Left lung (tissue), 10 donors: ENCODE measurements around the gene STIM2. TPM values are rescaled to one million over a fixed set of nuclear protein-coding genes. Genes with fewer than 3 reads are reported as not detected.

ENCODE experiments used
- ATAC-seq: fragments of 200-7000 bp; cut with Tn5 transposase; one replicate; pipeline ENCODE4 v1.9.1; 2020; ENCODE audit warnings: moderate library complexity
- DNase-seq, 4 donors: peaks; one replicate each; pipeline ENCODE4 v3.0.0-alpha.2; 2013 to 2020
- H3K27ac ChIP-seq, 2 donors: fragments of 200-600 bp; sonication (generic) in 1 of 2; one replicate each; pipeline versions ENCODE4 v1.5.0 to v1.8.0; 2020 to 2021
- H3K27me3 ChIP-seq, 2 donors: fragments of 200-600 bp; sonication (generic) in 1 of 2; one replicate each; pipeline versions ENCODE4 v1.5.0 to v1.8.0; 2020 to 2021
- H3K36me3 ChIP-seq, 2 donors: fragments of 200-600 bp; sonication (generic) in 1 of 2; one replicate each; pipeline versions ENCODE4 v1.5.0 to v1.8.0; 2020 to 2021
- H3K4me1 ChIP-seq, 2 donors: fragments of 200-600 bp; one replicate each; pipeline ENCODE4 v1.8.0; 2021
- H3K4me3 ChIP-seq, 2 donors: fragments of 200-600 bp; sonication (generic) in 1 of 2; one replicate each; pipeline versions ENCODE4 v1.5.0 to v1.8.0; 2020 to 2021; ENCODE audit warnings: mild to moderate bottlenecking in 1 of 2
- H3K9me3 ChIP-seq, 2 donors: fragments of 200-600 bp; sonication (generic) in 1 of 2; one replicate each; pipeline versions ENCODE4 v1.5.0 to v1.8.0; 2020 to 2021
- CTCF ChIP-seq, 2 donors: fragments of 200-600 bp; sonication (generic) in 1 of 2; IDR thresholded peaks; one replicate each; pipeline versions ENCODE4 v1.5.0 to v1.8.0; 2021; ENCODE audit warnings: antibody characterized with exemption in 2 of 2
- intact Hi-C, 2 donors: fragments of 100-400 bp; cut with DNase I; formaldehyde crosslinking; loops; one replicate each; pipeline versions ENCODE4 v1.11.2 to v1.14.2; 2022
- polyA plus RNA-seq, 6 donors: library from polyadenylated mRNA; unstranded; fragments of 120-200 nt; gene quantifications; one replicate each; pipeline ENCODE4 v1.2.1, GENCODE V29; 2013; ENCODE audit not compliant: insufficient read length in 6 of 6
- total RNA-seq, 2 donors: library from RNA; stranded (reverse); fragmentation: NEBNext Ultra II Directional; extraction: Animal tissue kit (Norgen Biotek cat#: 25700); gene quantifications; one replicate each; pipeline ENCODE4 v1.2.1, GENCODE V29; 2021
- donor health status: DM: no; HTN: yes; CAD: no.
- donor health status: DM: no; HTN: no; CAD: no.

Gene STIM2
- total and polyA plus RNA-seq, 8 donors, result 29.1 to 62.7 (median 53.2) TPM

- intact Hi-C loops, result no loop called here
- ATAC-seq, result no peak
- TF ChIP-seq CTCF (IDR thresholded peaks at IDR 0.05), result no peak
Observed at GRCh38 chr4:26912810-26913209, 52.2 kb downstream of the STIM2 start.

GRCh38 chr4:26916195-26916594 is 55.6 kb downstream of the STIM2 start:
- intact Hi-C loops, result no loop called here
- DNase-seq (no peak), ATAC-seq (no peak)
- H3K4me1 ChIP-seq, result no peaks in the 10 kb centered on the region
- H3K4me3 ChIP-seq, result no peak overlapping the region
- no peak overlapping the region for H3K27ac ChIP-seq
- no peak for TF ChIP-seq CTCF (IDR thresholded peaks at IDR 0.05)
- H3K27me3 ChIP-seq, result no peaks in the 10 kb centered on the region
- no peaks in the 10 kb centered on the region for H3K9me3 ChIP-seq
- peaks cover 0 to 12% of the 10 kb centered on the region in 2 donors for H3K36me3 ChIP-seq

More at GRCh38 chr4:26912810-26913209, 52.2 kb downstream of the STIM2 start:
- no peaks in the 10 kb centered on the region for H3K27me3 ChIP-seq
- H3K27ac ChIP-seq, result no peak overlapping the region
- DNase-seq, result peak in 1 of 4 donors; percentile 28
- peaks cover 0 to 1% of the 10 kb centered on the region in 2 donors for H3K4me1 ChIP-seq
- H3K36me3 ChIP-seq, result no peaks in the 10 kb centered on the region
- H3K4me3 ChIP-seq, result no peak overlapping the region
- H3K9me3 ChIP-seq, result no peaks in the 10 kb centered on the region

- intact Hi-C loops, result no loop called here
- H3K27me3 ChIP-seq, result no peaks in the 10 kb centered on the region
- ATAC-seq (no peak), DNase-seq (no peak)
- H3K4me1 ChIP-seq, result no peaks in the 10 kb centered on the region
- H3K36me3 ChIP-seq, result no peaks in the 10 kb centered on the region
- no peaks in the 10 kb centered on the region for H3K9me3 ChIP-seq
- H3K4me3 ChIP-seq, result no peak overlapping the region
- H3K27ac ChIP-seq, result no peak overlapping the region
- no peak for TF ChIP-seq CTCF (IDR thresholded peaks at IDR 0.05)
Observed at GRCh38 chr4:26930964-26931363, 70.3 kb downstream of the STIM2 start.

- Histone ChIP-seq H3K36me3 (no peaks in the 10 kb centered on the region), H3K4me1 (peaks cover 0 to 3% of the 10 kb centered on the region in 2 donors), H3K27ac (no peak overlapping the region), H3K4me3 (no peak overlapping the region), H3K27me3 (no peaks in the 10 kb centered on the region), H3K9me3 (no peaks in the 10 kb centered on the region)
- ATAC-seq (peak; percentile 97), DNase-seq (no peak)
- intact Hi-C loops, result no loop called here
- TF ChIP-seq CTCF (IDR thresholded peaks at IDR 0.05), result no peak
Observed at GRCh38 chr4:26931451-26931850, 70.8 kb downstream of the STIM2 start.

GRCh38 chr4:26931966-26932365 is 71.3 kb downstream of the STIM2 start:
- ATAC-seq (no peak), DNase-seq (no peak)
- intact Hi-C loops, result no loop called here
- Histone ChIP-seq H3K27ac (no peak overlapping the region), H3K9me3 (no peaks in the 10 kb centered on the region), H3K36me3 (no peaks in the 10 kb centered on the region), H3K4me1 (peaks cover 0 to 8% of the 10 kb centered on the region in 2 donors), H3K4me3 (no peak overlapping the region), H3K27me3 (no peaks in the 10 kb centered on the region)
- no peak for TF ChIP-seq CTCF (IDR thresholded peaks at IDR 0.05)
